GM18861 (cell line): ENCODE results near the gene PNLIPRP3.

ENCODE experiments used
- ATAC-seq: cut with Tn5 transposase; IDR thresholded peaks from one replicate; pipeline ENCODE4 v1.9.1; 2021; ENCODE audit not compliant: unreplicated experiment

The PNLIPRP3 gene

DNA sequence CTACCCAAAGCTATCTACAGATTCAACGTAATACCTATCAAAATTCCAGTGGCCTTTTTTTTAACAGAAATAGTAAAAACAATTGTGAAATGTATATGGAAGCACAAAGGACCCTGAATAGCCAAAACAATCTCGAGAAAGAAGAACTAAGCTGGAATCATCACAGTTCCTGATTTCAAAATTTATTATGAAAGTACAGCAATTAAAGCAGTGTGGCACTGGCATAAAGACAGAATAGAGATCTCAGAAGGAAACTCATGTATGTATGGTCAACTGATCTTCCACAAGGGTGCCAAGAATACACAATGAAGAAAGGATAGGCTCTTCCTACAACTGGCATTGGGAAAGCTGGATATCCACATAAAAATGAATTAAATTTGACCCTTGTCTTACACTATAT lies 23.2 kb downstream of the PNLIPRP3 start:
- no peak for ATAC-seq

DNA sequence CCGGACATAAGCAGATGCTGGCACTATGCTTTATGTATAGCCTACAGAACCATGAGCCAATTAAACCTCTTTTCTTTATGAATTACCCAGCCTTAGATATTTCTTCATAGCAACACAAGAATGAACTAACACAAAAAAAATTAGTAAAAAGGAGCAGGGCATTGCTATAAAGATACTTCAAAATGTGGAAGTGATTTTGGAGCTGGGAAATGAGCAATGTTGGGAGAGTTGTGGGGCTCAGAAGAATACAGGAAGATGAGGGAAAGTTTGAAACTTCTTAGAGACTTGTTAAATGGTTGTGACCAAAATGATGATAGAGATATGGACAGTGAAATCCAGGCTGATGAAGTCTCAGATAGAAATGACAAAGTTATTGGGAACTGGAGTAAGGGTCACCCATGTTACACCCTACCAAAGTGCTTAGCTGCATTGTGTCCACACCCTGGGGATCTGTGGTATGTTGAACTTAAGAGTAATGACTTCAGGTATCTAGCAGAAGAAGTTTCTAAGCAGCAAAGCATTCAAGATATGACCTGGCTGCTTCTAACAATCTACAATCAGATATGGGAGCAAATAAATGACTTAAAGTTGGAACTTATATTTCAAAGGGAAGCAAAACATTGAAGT lies 24.2 kb downstream of the PNLIPRP3 start:
- no peak for ATAC-seq

DNA sequence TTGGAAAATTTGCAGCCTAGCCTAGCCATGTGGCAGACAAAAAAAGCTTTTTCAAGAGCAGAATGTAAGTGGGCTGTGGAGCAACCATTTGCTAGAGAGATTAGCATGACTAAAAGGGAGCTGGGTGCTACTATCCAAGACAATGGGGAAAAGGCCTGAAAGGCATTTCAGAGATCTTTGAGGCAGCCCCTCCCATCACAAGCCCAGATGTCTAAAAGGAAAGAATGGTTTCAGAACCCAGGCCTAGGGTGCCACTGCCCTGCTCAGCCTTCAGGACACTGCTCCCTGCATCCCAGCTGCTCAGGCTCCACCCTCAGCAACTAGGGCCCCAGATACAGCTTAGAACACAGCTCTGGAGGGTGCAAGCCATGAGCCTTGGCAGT lies 24.7 kb downstream of the PNLIPRP3 start:
- no peak for ATAC-seq

DNA sequence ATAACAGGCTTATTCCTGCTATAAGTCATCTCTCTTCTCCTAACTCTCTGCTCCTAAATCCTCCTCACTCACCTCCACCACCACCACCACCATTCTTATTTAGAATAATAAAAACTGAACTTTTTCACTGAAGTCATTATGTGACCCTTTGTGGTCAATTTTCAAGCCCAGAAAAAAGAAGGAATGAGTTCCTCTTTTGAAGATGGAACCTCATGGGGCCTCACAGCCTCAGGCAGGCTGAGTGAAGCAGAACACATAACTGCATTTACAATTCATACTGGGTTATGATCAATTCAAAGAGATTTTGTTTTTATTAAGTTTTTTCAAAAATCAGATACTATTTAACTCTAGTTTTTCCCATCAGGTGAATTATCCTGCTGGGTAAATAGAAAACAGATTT lies 29.8 kb downstream of the PNLIPRP3 start:
- ATAC-seq, result no peak

DNA sequence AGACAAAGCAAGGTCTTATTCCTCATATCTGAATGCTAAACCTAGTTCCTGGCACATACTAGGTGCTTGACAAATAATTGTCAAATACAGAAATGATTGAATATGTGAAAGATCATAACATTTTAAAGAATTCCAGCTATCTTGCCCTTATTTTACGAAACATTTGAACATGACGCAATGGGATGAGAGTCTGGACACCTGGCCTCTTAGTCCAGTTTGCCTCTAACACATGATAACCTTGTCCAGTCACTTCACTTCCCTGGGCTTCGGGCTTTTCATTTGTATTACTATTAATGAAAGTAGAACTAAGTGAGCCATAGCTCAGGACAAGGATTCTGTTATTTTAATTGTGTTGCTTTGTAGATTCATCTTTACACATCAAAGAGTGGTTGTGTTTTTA lies 32.6 kb downstream of the PNLIPRP3 start:
- no peak for ATAC-seq

DNA sequence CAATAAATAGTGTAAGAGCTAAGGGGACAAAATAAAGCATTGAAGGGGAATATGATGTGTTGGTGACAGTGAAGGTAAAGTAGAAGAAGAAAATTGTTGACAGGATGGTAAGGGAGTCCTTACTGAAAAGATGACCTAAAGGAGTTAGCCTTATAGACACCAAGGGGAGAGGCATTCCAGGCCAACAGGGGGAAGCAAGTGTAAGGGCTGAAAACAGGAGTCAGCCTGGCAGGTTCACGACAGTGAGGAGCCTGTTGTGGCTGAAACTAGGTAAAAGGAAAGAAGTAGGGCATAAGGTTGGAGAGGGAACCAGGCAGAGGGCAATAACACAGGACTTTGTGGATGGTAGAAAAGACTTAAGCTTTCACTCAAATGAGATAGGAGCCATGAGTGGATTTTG lies 34.0 kb downstream of the PNLIPRP3 start:
- ATAC-seq, result no peak

DNA sequence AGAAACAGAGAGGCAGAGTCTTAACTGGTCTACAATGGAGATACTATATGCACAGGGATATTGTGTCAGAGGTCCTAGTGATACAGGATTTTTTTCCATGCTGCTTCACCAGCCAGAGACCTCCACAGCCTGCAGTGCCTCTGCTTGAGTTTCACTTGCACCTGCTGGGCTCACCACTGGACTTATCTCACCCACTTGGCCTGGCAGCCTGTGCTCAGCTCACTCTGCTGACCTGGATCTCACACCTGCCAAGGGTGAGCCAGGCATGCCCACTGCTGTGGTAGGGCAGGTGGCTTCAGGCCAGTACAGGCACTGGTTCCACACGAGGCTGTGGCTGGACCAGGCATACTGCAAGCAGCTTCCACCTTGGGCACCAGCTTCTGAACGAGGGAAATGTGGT lies 36.6 kb downstream of the PNLIPRP3 start:
- ATAC-seq, result no peak

DNA sequence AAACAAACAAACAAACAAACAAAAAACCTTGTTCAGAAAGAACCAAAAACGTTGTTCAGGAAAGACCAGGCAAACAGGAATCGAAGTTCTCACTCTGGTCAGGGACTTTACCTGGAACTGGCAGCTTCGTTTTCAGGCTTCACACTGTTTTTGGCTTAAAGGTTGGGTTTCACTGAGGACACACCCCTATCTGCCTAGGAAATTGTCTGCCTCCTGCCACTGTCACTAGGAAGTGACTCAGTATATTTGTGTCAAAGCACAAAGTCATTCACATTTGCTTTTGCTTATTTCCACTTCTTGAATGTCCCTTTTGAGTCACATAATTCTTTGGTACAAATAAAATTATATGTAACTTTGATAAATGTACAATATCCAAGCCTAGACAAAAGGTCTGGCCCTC lies 37.9 kb downstream of the PNLIPRP3 start:
- no peak for ATAC-seq

DNA sequence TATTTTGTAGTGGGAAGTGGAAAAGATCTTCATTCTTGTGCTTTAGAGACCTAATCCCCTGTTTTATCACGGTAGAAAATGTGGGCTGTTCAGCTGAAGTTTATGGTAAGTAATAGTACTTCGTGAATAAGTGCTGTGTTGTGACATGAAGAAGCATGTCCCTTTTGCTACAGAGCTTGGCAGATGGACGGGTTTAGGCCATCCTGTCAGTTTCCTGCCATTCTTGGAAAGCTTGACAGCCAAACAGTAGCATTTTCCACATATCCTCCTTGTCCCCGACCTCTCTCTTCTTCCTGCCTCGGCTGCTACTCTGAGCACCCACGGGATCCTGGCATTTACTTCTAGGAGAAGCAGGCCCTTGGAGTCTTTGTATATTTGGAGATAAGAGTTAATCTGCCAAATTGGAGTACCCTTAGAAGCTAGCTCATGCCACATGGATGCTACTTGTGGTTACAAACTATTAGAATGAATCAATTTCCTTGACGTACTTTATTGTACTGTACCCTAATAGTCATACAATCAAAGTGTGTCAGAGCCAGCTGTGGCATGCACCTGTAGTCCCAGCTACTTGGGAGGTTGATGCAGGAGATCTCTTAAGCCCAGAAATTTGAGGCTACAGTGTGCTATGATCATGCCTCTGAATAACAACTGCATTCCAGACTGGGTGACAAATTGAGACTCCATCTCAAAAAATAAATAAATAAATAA lies 39.2 kb downstream of the PNLIPRP3 start:
- ATAC-seq, result no peak

DNA sequence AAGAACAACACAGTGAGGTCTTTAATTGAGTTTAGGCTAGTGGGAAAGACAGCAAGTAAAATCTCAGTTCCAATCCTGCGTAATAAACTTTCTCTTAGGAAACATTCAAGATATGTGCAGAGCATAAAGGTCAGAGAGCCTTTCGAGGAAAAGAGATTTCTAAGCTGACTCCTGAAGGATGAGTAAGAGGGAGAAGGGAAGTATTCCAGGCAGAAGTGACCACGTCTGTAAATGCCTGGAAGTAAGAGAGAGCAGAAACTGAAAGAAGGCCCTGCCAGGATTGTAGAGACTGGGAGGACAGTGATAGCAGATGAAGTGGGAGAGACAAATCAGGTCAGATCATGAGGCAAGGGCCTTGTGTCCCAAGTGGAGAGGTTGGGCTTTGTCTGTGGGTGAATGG lies 41.8 kb downstream of the PNLIPRP3 start:
- ATAC-seq, result no peak

DNA sequence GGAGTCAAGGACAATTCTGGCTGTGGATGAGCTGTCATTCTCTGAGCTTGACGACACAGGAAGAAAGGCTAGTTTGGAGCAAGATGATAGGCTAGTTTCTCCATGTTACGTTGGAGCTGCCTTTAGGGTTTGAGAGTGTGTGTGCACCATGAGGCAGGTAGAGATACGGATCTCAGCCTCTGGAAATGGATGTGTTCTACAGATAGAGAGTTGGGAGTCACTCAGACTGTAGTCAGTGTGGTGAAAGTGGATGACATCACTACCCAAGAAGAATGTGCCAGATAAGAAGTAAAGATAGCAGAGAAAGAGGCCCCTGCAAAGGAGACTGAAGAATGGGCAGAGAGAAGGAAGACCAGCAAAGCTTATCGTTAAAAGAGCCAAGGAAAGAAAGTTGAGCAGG lies 42.4 kb downstream of the PNLIPRP3 start:
- no peak for ATAC-seq

DNA sequence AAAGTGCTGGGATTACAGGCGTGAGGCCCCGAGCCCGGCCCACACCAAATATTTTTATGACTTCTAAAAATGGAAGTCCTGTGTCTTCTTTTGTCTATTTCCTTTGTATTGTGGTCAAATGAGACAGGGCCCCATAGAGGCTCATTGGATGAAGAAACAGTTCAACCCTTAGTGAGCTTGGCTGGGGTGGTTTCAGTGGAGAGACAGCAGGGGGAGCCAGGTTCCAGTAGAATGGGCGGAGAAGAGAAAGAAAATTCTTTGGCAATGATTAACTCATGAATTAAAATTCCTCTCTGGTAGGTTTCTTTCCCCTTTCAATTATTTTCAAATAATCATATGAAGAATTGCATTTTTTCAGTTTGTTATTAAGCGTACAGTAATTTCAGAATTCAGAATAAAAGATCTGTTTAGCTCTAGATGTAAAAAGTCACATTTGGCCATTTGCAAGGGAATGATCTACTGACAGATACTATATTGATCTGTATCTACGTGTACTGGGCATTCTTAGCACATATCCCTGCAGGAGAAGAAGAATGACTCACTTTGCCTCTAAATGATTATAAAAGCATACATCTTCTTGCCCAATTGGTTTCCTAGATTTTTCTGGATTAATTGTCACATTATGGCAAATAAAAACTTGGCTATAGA lies 43.2 kb downstream of the PNLIPRP3 start:
- no peak for ATAC-seq

DNA sequence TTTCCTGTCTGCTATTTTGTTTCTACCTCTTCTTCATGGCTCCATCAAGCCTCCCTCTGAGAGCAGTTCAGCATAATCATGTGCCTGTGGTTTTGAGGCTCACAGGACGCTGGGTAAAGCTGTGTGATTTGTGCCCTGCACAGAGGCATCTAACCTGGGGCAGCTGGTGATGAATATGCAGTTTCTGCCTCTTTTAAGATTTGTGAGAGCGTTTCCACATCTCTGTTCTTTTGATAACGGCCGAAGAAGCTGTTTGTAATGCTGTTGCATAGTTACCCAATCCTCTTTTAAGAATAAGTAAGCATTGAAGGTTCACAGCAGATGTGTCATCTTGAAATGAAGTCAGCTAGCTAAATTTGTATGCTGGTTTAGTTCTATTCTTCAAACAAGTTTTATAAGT lies 45.2 kb downstream of the PNLIPRP3 start:
- no peak for ATAC-seq

DNA sequence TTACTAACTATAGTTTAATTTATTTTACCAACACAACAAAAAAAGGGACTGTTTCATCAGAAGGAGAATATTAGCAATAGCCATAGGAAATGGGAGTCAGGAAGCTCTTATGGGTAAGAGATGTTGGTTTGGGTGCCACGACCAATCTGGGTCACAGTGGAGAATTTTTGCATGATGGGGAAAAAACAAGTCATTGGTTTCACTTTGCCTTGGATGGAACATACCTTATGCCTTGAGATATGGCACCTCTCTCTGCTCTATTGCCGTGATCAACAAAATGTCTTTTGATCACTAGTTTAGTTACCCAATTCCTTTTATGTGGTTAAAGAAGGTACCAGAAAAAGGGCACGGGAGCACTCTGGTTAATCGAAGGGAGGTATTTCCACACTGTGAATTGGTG lies 48.2 kb downstream of the PNLIPRP3 start:
- no peak for ATAC-seq

DNA sequence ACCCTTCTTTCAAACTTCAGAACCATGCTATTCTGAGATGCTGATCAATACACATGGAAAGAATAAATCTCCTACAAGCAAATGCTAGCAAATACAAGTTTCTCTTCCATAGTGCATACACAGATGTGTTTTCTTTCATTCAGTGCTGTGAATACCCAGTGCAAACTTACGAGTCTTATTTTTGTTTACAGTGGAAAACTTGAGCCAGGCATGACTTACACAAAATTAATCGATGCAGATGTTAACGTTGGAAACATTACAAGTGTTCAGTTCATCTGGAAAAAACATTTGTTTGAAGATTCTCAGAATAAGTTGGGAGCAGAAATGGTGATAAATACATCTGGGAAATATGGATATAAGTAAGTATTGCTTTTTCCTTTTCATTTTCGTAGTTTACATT lies 48.8 kb downstream of the PNLIPRP3 start:
- ATAC-seq, result no peak

DNA sequence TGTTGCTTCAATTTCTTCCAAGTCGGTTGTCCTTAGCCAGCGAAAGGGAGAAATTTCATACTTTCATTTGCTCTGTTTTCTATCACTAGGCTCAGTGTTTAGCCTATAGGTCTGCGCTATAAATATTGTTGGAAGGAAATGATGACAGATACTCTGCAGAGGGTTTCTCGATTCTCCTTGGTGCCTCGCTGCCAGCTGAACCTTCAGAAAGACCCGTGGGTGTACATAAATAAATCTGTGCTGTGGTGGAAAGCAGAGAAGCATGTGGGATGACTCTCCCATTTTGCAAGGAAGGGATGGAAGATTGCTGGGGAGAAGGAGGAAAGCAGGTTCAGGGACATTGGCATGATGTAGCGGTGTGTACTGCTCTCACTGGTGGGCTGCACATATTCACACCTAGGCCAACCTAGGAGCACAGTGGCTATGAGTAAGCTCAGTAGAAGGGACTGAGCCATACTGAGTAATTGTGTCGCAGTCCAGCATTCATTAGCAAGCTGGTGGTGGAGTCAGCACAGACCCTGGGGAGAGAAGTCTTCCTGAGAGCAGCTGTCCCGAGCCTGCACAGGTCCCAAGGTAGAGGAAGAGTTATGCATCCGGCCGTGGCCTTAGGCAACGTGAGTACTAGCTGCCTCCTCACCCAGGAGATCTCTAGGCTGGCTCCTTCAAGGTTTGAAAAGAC lies 50.5 kb downstream of the PNLIPRP3 start:
- ATAC-seq, result no peak

DNA sequence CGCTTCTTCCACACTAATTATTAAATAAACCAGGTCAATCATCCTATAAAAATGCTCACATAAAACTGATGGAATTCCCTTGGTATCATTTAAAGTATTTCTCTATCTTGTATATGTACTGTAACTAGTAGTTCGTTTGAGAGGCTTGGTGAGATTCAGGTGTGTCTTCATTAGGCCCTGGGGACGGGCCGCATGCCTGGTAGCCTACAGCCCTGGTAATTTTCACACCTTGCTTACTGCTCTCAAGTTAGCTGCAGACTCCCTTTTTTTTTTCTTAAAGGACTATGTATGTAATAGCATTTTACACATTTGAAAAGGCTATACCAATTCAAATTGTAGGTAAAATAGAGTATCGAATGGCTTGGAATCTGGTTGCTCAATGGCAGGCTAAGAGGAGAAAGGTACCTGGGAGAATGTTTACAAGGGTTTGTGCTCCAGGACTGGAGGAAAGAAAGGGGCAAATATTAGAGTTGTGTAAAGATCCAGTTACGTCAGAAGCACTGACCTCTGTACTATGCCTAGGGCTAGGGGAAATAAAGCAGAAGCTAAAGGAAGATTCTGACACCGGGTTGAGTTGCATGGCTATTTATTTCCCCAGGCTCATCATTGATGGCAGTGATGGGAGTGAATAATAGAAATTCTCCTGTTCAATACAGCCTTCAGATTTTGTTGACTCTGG lies 59.3 kb downstream of the PNLIPRP3 start:
- no peak for ATAC-seq

DNA sequence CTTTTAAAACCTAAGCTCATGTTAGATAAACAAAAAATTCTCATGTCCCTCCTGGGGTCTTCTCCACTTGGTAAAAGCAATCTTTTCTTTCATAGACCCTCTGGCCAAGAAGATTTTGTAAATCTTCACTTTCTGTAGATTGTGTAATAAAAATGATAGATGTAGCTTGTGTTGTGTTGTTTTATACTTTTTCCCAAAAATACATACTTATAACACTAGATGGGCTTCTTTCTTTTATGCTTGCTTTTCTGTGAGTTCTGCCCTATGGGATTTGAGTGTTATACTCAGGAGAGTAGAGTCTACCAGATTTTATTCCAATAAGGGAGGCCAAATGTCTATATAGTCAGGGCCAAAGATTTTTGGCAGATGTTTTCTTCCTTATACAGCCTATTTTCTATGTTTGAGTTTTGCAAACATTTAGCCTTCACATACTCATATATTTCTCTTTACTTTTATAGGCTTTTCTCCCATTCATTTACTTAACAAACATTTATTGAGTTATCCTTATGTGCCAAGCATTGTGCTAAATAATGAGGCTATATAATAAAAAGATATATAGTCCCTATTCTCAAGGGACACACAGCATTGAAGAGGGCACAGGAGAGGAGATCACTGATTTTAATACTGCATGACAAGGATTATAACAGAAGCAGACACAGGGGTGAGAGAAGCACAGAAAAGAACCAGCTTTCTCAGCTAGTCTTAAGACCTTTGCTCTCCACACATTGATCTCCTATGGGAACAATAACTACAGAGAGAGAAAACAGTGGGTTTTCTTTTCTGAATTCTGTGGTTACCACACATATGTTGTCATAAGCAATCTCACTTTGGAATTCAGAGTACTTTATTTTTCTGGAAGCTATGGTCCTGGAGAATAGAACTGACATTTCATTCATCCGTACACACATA lies 60.1 kb downstream of the PNLIPRP3 start:
- ATAC-seq, result no peak

DNA sequence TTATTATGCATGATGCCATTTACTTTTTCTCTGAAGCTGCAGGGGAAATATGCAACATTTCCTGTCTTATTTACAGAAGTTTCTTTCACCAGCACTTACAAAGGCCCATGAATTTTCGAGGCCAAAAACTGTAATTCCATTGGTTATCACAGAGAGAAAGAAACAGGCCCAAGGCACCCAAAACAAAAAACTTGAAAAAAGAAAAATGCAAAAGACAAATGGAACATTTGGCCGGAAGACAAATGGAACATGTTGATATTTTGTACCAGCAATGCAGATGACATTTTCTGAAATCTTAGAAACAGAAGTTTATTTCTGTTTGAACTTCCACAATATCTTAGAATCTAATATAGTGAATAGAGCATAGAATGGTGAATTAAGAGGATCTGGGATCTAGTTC lies 61.8 kb downstream of the PNLIPRP3 start:
- no peak for ATAC-seq

DNA sequence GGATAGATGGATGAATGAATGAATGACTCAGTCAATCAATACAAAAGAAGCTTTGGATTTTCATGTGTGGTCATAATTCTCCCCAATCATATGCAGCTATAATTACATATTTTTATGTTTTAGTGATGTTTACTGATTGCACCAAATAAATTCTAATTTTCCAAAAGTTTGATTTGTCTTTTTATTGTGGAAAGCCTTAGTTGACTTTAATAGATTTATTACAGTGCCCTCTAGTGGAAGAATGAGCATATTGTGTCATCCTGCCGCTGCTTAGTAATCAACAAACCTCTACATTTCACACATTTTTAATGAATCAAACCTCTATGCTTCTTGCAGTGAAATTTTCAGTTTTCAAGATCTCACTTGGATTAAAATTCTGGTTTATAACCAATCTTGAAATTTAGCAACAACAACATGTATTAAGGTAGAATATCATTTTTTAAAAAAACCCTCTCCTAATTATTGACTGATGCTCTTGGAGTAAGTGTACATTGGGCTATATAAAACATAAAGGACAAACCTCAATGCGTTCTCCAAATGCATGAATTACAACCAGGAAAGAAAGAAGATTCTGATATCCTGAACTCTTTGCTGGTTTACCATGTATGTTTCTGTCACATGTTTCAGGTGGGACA lies 62.5 kb downstream of the PNLIPRP3 start:
- ATAC-seq, result peak; percentile 59
